HG02884 (cell line): ENCODE data around the gene SLC9A9.
"Not testable (repeated sequence)": the region's sequence is repeated elsewhere in the genome, so short reads cannot be mapped to it uniquely, and the experiment has no call there.

Experiments used
- ATAC-seq: cut with Tn5 transposase; IDR thresholded peaks from one replicate; pipeline ENCODE4 v1.9.1; 2021; ENCODE audit warnings: mild to moderate bottlenecking, moderate library complexity; ENCODE audit not compliant: unreplicated experiment

The SLC9A9 gene

DNA sequence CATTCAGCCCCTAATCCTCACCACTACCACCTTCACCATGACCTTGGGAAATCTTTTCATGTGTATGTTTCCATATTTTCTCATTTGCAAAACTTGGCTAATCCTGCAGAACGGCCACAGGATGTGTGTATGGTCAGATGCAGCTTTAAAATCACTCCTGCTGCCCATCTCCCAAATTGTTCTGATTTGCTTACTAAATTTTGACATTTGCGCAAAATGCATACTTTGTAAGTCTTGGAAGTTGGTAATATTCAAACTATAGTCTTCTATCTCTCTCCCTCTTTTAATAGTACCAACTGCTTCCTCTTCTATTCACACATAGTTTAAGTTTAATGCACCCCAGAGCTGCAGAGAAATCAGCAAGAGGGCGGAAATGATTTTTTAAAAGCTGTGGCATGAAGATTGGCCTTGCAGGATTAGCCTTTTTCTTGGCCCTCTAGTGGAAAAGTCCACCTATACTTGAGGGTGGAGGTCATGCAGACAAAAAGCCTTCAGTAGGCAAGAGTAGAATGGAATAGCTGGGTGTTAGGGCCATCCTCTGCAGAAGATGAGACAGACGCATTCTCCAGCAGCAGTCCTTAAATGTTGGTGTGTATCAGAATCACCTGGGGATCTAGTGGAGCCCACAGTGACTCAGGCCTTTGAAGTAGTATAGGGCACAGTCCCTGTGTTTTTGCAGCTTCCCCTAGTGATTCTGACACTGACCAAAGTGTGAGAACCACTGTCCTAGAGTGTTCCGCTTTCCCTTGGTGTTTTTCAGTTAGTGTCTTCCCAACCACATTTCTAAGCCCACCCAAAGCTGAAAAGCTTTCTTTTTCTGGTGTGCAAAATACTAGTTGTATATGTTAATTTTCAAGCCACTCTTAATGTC lies 547.0 kb downstream of the SLC9A9 start:
- no peak for ATAC-seq

- ATAC-seq = no peak
These were observed 549.3 kb downstream of the SLC9A9 start for GRCh38 chr3:143298886-143299535.

DNA sequence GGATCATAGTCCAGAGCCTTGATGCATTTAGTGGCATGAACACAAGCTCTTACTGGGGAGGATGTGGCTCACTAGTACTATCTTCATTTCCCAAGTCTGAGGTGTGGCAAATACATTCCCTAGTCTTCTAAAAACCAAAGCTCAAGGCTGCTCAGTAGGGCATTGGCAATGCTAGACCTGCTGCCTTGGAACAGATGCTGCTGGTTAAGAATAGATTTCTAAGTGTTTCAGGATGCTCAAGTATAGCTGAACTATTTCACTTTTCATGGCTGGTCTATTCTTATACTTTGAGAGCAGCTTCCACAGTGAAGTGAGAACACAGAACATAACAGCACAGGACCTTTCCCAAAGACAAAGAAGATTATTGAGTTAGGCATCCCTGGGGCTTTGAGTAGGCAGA lies 549.9 kb downstream of the SLC9A9 start:
- ATAC-seq = no peak

DNA sequence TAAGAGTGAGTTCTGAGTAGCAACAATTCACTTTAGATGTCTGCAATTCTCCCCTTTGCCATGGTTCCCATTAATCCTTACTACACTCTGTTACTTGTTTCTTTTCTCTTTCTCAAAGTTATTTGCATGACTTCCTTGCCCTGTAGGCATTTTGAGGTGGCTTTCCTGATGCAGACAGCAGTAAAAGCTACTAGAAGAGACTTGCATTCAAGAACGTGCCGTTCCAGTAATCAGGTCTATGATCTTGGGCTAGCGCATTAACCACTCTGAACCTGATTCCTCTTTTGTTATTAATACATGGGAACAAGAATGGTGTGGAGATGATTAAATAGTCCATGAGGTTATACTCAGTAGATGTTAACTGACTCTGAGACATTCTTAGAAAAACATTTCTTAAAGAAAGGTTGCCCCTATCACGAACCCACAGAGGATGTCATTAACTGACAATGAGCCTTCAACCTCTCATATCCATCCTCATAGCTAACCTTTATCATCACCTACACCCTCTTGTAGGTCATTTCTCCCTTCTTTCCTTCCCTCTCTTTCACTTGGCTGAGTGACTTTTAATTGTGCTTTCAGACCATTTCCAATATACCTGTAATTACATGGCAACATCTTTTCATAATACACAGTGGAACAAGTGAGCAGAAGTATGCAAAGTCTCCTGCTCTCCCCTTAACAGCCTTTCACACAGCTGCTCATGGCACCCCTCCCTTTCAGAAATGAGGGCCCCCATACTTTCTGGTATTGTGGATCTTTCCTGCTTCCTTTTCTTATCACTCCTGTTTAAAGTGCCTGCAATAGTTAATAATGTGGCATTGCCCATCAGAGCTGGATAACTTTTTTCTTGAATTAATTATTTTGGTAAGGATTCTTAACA lies 552.8 kb downstream of the SLC9A9 start:
- ATAC-seq = no peak

DNA sequence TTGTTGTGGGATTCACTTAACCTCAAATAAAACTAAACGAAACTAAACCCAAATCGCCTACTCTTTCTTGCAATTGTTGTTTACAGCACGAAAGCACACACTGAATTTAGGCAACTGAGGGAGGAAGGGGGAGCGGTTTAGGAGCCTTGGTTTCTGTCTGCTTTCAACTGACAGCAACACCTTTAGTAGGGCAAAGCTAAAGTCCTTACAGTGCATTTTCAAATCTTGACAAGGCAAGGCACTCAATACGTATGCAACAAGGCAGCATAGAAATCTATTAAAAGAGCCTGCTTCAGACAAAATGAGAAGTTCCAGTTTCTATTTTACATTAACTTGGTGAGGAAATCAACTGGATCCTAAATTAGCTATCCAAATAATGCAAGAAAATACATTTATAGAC lies 554.1 kb downstream of the SLC9A9 start:
- peak; percentile 71 for ATAC-seq

DNA sequence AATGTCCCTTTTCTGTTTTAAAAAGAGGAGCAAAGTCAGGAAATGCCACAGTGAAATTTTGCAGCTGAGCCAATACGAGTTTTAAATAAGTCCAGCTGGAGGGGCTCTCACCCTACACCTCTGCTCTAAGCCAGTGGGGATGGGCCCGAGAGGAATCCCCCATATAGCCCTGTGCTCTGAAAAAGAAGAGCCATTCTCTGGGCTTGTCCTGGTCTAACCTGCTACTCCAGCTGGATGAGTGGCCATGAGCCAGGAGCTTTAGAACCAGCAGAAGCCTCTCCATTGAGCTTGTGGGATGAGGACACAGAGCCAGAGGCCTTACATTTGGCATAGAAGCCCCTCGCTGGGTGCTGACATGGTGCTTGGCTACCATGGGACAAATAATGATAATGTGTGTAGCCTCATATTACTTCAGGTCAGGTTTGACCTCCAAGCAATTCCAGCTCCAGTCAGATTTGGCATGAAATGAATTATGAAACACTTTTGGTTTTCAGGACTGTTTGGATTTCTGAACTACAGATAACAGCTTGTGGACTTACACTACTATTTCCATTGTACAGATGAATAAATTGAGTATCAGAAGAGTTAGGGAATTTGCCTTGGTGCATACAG lies 556.3 kb downstream of the SLC9A9 start:
- no peak for ATAC-seq

GRCh38 chr3:143288944-143289343 lies 559.3 kb downstream of the SLC9A9 start:
- no peak for ATAC-seq

DNA sequence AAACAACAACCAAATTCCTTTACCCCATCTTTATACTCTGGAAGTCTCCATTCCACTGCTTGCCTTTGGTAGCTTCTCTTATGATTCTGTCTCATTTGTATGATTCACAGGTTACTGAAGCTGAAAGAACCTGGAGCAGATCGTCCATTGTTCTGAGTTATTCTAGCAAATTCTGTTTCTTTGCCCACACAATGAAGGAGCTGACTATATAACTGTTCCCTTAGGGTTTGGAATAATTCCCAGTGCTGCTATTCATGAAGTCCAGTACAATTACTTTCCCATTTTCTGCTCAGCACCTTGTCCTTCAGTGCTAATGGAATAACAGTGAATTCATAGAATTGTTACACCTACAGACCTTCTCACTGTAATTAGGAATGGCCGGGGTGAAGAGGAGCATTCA lies 560.9 kb downstream of the SLC9A9 start:
- no peak for ATAC-seq

- ATAC-seq = no peak
These were observed 561.8 kb downstream of the SLC9A9 start for GRCh38 chr3:143286392-143287010.

GRCh38 chr3:143283432-143284128 lies 564.7 kb downstream of the SLC9A9 start:
- no peak for ATAC-seq

GRCh38 chr3:143280984-143281383 lies 567.3 kb downstream of the SLC9A9 start:
- no peak for ATAC-seq

DNA sequence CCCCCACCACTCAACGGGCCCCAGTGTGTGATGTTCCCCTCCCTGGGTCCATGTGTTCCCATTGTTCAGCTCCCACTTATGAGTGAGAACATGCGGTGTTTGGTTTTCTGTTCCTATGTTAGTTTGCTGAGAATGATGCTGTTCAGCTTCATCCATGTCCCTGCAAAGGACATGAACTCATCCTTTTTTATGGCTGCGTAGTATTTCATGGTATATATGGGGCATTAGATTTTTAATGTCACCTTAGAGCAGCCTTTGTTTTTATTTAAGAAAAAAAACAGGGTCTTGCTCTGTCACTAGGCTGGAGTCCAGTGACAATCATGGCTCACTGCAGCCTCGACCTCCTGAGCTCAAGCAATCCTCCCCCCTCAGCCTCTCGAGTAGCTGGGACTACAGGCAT lies 568.7 kb downstream of the SLC9A9 start:
- ATAC-seq = not testable (repeated sequence)

DNA sequence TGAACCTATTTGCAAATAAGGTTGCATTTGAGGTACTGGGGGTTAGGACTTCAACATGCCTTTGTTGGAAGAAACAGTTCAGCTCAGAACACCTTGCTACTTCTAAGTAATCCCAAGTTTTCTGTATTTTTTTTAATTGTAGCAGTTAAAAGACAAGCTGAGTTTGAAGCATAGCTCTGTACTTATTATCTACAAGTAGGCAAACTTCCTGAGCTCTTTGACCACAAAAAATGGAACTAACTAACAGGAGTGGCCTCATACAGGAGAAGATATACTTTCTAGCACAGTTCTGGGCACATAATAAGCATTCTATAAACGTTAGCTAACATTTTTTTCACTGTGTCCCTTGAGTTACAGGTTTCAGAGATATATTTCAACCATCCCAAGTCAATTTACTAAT lies 569.5 kb downstream of the SLC9A9 start:
- ATAC-seq = no peak

DNA sequence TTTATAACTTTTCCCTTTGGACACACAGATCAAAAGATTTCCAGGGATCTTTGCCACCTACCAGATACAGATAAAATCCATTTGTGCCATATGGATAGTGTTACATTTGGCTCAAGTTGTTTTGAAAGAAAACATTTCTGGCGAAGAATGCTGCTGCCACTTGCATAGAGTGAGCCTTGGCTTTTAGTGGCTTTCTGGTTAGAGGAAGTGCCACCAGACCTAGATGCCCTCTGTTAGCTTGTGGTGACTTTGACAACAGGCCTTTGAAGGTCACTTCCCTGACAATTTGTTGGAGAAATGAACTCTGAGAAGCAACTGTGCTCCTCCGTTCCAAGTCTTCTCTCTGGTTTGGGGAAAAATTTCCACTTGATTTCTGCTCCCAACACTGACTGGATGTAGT lies 570.7 kb downstream of the SLC9A9 start:
- no peak for ATAC-seq

DNA sequence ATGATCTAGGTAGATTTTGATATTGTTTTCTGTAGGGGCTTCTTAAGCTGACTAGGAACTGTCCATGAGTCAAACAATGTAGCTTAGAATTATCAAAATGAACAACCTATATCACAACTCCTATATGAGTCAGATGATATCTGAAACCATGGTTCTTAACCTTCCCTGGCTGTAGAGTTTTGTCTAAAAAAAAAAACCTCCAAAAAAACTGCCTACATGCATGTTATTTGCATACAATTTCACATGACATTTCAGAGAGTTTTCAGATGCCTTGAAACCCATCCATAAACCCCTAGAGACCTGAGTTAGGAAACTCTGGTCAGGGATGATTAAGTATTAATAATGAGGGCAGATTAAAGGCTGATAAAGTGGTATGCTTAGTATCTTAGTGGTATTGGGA lies 571.7 kb downstream of the SLC9A9 start:
- peak; percentile 97 for ATAC-seq

DNA sequence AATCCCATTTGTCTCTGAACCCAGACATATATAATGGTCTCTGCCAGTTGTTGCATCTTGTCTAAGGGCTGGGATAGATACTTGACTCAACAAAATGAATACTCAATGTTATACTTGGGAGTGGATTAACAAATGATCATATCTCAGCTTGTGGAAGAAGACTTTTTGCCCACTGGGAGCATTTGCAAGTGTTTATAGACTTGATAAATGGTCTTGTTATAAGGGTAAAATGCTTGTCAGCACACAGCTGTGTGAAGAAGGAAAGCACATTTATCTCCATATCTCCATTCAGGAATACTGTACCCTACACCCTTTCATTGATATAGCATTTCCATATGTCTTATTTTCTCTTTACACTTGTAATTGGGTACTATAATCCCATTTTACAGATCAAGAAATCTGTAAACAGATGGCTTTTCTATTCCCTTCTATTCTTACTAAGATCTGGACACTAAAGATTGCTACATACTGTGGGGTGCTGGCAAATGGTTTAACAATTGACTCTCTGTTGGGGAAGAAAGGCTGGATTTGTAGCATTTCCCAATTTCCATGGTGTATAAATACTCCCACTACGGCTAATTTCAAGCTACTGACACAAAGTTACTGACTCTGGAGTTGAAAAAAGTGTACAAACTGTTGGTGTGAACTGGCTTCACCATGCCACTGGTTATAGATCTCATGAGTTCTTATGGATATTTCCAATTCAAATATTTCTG lies 574.1 kb downstream of the SLC9A9 start:
- ATAC-seq = no peak

- no peak for ATAC-seq
These were observed 577.1 kb downstream of the SLC9A9 start for GRCh38 chr3:143271136-143271535.

DNA sequence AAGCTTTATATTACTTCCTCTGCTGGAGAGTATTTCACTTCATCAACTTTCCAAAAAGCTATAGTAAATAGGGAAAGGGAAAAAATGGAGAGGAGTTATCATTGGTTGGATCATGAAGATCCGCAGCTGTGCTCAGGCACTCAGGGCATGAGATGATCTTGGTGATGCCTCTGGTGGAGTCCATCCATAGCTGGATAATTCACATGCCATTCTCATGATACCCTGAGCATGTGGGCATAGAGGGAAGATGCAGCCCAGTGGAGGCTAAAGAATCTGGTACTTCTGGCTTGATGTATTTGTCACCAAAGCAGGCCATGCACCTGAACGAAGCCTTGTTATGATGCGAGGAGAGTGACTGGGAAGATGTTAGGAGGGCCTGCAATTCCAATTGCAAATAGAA lies 578.5 kb downstream of the SLC9A9 start:
- no peak for ATAC-seq

- no peak for ATAC-seq
These were observed 580.3 kb downstream of the SLC9A9 start for GRCh38 chr3:143267989-143268388.
